IMR-90 (cell line): Measurements from ENCODE around the gene GRID1. TPM values are rescaled to one million over a fixed set of nuclear protein-coding genes. Genes with fewer than 3 reads are reported as not detected.

Source experiments
- ATAC-seq: fragments of 200-7000 bp; cut with Tn5 transposase; 2 replicates; pipeline ENCODE4 v1.9.1; 2020; ENCODE audit warnings: low read depth, mild to moderate bottlenecking, moderate library complexity
- BruUV-seq: library from RNA; stranded (reverse); fragments of 400-500 nt; replicated peaks from 2 replicates; lab custom pipeline; 2021; lab: Mats Ljungman, UMichigan
- CTCF ChIA-PET: fragments of 300-600 bp; formaldehyde crosslinking; extraction: SDS; loops from one replicate; lab custom pipeline; 2021; ENCODE audit warnings: antibody characterized with exemption; lab: Yijun Ruan, JAX
- POLR2A ChIA-PET: fragments of 300-600 bp; sonication (Branson Sonifier 250); formaldehyde crosslinking; loops from one replicate; lab custom pipeline; 2022; ENCODE audit warnings: antibody characterized with exemption; ENCODE audit not compliant: unreplicated experiment; lab: Charles Lee
- DNase-seq: peaks from one replicate; pipeline ENCODE4 v3.0.0; 2013
- H2AFZ ChIP-seq: replicated peaks from 2 replicates; pipeline ENCODE3; 2013; ENCODE audit warnings: low read length, mild to moderate bottlenecking; ENCODE audit not compliant: poor library complexity
- H2AK5ac ChIP-seq: 2 replicates; pipeline ENCODE4 v1.6.1; 2013; ENCODE audit warnings: low read depth, low read length, inconsistent platforms
- H2AK9ac ChIP-seq: replicated peaks from 2 replicates; pipeline ENCODE3; 2013; ENCODE audit warnings: mild to moderate bottlenecking, low read depth, low read length, moderate library complexity; ENCODE audit not compliant: poor library complexity
- H2BK120ac ChIP-seq: 2 replicates; pipeline ENCODE4 v1.6.1; 2013; ENCODE audit warnings: low read depth, low read length, inconsistent platforms
- H2BK15ac ChIP-seq: 3 replicates; pipeline ENCODE4 v1.6.1; 2013; ENCODE audit warnings: low read depth, low read length, inconsistent platforms
- H2BK20ac ChIP-seq: 2 replicates; pipeline ENCODE4 v1.6.1; 2013; ENCODE audit warnings: low read depth, mild to moderate bottlenecking, inconsistent platforms, low read length, moderate library complexity
- H2BK5ac ChIP-seq: 2 replicates; pipeline ENCODE4 v1.6.1; 2013; ENCODE audit warnings: mild to moderate bottlenecking, low read depth, low read length, inconsistent platforms; ENCODE audit not compliant: poor library complexity, severe bottlenecking
- H3K14ac ChIP-seq: replicated peaks from 2 replicates; pipeline ENCODE4 v1.6.1; 2013; ENCODE audit warnings: low read depth, low read length, inconsistent platforms
- H3K18ac ChIP-seq: 2 replicates; pipeline ENCODE4 v1.6.1; 2013; ENCODE audit warnings: low read depth, low read length, control low read depth
- H3K23ac ChIP-seq: 2 replicates; pipeline ENCODE4 v1.6.1; 2013; ENCODE audit warnings: low read depth, low read length, inconsistent platforms
- H3K27ac ChIP-seq: 2 replicates; pipeline ENCODE4 v1.5.1; 2013; ENCODE audit warnings: mild to moderate bottlenecking, control low read depth, low read length; ENCODE audit not compliant: insufficient read depth
- H3K27me3 ChIP-seq: 2 replicates; pipeline ENCODE4 v1.6.1; 2013; ENCODE audit warnings: low read length; ENCODE audit not compliant: control insufficient read depth, insufficient read depth
- H3K36me3 ChIP-seq: 2 replicates; pipeline ENCODE4 v1.6.1; 2013; ENCODE audit warnings: low read length, mixed read lengths; ENCODE audit not compliant: control insufficient read depth, insufficient read depth
- H3K4ac ChIP-seq: 2 replicates; pipeline ENCODE4 v1.6.1; 2013; ENCODE audit warnings: low read depth, low read length, inconsistent platforms
- H3K4me1 ChIP-seq: 2 replicates; pipeline ENCODE4 v1.6.1; 2013; ENCODE audit warnings: low read length, mixed read lengths; ENCODE audit not compliant: control insufficient read depth, insufficient read depth
- H3K4me2 ChIP-seq: 2 replicates; pipeline ENCODE4 v1.6.1; 2013; ENCODE audit warnings: low read depth, mild to moderate bottlenecking, control low read depth, low read length, moderate library complexity
- H3K4me3 ChIP-seq: 2 replicates; pipeline ENCODE4 v1.5.1; 2013; ENCODE audit warnings: low read depth, mild to moderate bottlenecking, control low read depth, low read length, moderate library complexity; ENCODE audit not compliant: insufficient read depth
- H3K56ac ChIP-seq: 2 replicates; pipeline ENCODE4 v1.6.1; 2013; ENCODE audit warnings: low read length, inconsistent platforms; ENCODE audit not compliant: insufficient read depth; ENCODE audit errors: extremely low read depth
- H3K79me1 ChIP-seq, 2 experiments: 2 replicates each; pipeline ENCODE4 v1.6.1; 2013; ENCODE audit warnings: low read length in 2 of 2, inconsistent platforms in 1 of 2, low read depth in 1 of 2
- H3K9ac ChIP-seq: 2 replicates; pipeline ENCODE4 v1.6.1; 2013; ENCODE audit warnings: low read depth, low read length, control low read depth
- H3K9me1 ChIP-seq: 2 replicates; pipeline ENCODE4 v1.6.1; 2013; ENCODE audit warnings: low read length, inconsistent platforms; ENCODE audit not compliant: insufficient read depth
- H3K9me3 ChIP-seq: 2 replicates; pipeline ENCODE4 v1.6.1; 2013; ENCODE audit warnings: low read length; ENCODE audit not compliant: control insufficient read depth, insufficient read depth
- H4K20me1 ChIP-seq: 2 replicates; pipeline ENCODE4 v1.6.1; 2013; ENCODE audit warnings: low read length, inconsistent platforms; ENCODE audit not compliant: insufficient read depth
- H4K5ac ChIP-seq: 2 replicates; pipeline ENCODE4 v1.6.1; 2013; ENCODE audit warnings: mild to moderate bottlenecking, low read depth, low read length, control low read depth
- H4K8ac ChIP-seq, 2 experiments: 2 replicates each; pipeline ENCODE4 v1.6.1; 2013; ENCODE audit warnings: low read depth in 2 of 2, low read length in 2 of 2, control low read depth in 1 of 2, inconsistent platforms in 1 of 2
- H4K91ac ChIP-seq: 2 replicates; pipeline ENCODE4 v1.6.1; 2013; ENCODE audit warnings: low read depth, low read length, inconsistent platforms; ENCODE audit not compliant: insufficient read depth
- BHLHE40 ChIP-seq: fragments of 150-350 bp; IDR thresholded peaks from 2 replicates; pipeline ENCODE4 v1.6.1; 2016; ENCODE audit warnings: mild to moderate bottlenecking, low read depth, low read length
- FOS ChIP-seq: fragments of 150-350 bp; IDR thresholded peaks from 2 replicates; pipeline ENCODE4 v1.6.1; 2016; ENCODE audit warnings: low read depth, low read length
- MAFK ChIP-seq: IDR thresholded peaks from 2 replicates; pipeline ENCODE4 v1.6.1; 2012; ENCODE audit warnings: low read depth, low read length, improper control_type of control experiment
- MXI1 ChIP-seq: IDR thresholded peaks from 2 replicates; pipeline ENCODE4 v1.6.1; 2012; ENCODE audit warnings: low read depth, mild to moderate bottlenecking, low read length, moderate library complexity, borderline replicate concordance
- POLR2A ChIP-seq: IDR thresholded peaks from 2 replicates; pipeline ENCODE4 v1.6.1; 2012; ENCODE audit warnings: mild to moderate bottlenecking, low read depth, low read length
- RAD21 ChIP-seq: IDR thresholded peaks from 2 replicates; pipeline ENCODE4 v1.6.1; 2012; ENCODE audit warnings: low read length, improper control_type of control experiment
- SMC3 ChIP-seq: fragments of 150-350 bp; IDR thresholded peaks from 2 replicates; pipeline ENCODE4 v1.6.1; 2016; ENCODE audit warnings: low read depth, mild to moderate bottlenecking, antibody characterized with exemption, low read length, moderate library complexity
- WGBS, 2 experiments: methylation state at CpG; one replicate each; pipeline versions ENCODE4 v1.1.5 to v1.1.7; 2013; ENCODE audit warnings: missing lambda C conversion rate in 2 of 2; ENCODE audit not compliant: insufficient read length in 1 of 2; ENCODE audit errors: extremely low coverage in 2 of 2; 5-methylcytosine and 5-hydroxymethylcytosine counted together
- dilution Hi-C: fragments of 300-500 bp; cut with HindIII; formaldehyde crosslinking; loops from one replicate; pipeline ENCODE4 v1.14.3; 2018; ENCODE audit warnings: low sequenced_read_pairs; ENCODE audit not compliant: unreplicated experiment
- in situ Hi-C: fragments of 300-500 bp; cut with MboI; formaldehyde crosslinking; loops from 3 replicates; pipeline ENCODE4 v1.14.3; 2019; ENCODE audit warnings: low sequenced_read_pairs, inconsistent platforms, mixed read lengths
- intact Hi-C: fragments of 100-400 bp; cut with micrococcal nuclease; formaldehyde crosslinking; loops from 2 replicates; pipeline ENCODE4 v1.10.0; 2022
- polyA plus RNA-seq, 3 experiments: library from polyadenylated mRNA; depleted of rRNA; stranded (reverse); fragments of >200 nt; gene quantifications; 2 replicates each; pipeline ENCODE4 v1.2.3, GENCODE V29; 2012; ENCODE audit warnings: low replicate concordance in 1 of 3
- total RNA-seq: library from RNA; depleted of rRNA; stranded (reverse); fragments of >200 nt; gene quantifications from 2 replicates; pipeline ENCODE4 v1.2.3, GENCODE V29; 2012
- TF ChIP-seq, protein P1 (sequence below): conservative IDR thresholded peaks from 2 replicates; pipeline ENCODE4 v1.5.1; 2012; ENCODE audit warnings: mild to moderate bottlenecking, low read depth, low read length, improper control_type of control experiment
- TF ChIP-seq, protein P2 (sequence below): fragments of 150-350 bp; IDR thresholded peaks from 2 replicates; pipeline ENCODE4 v1.6.1; 2016; ENCODE audit warnings: low read depth, mild to moderate bottlenecking, low read length, moderate library complexity, borderline replicate concordance

Gene GRID1
- total and polyA plus RNA-seq, 2 of the 4 experiments (the other 2 are of a cell fraction), result not detected

DNA sequence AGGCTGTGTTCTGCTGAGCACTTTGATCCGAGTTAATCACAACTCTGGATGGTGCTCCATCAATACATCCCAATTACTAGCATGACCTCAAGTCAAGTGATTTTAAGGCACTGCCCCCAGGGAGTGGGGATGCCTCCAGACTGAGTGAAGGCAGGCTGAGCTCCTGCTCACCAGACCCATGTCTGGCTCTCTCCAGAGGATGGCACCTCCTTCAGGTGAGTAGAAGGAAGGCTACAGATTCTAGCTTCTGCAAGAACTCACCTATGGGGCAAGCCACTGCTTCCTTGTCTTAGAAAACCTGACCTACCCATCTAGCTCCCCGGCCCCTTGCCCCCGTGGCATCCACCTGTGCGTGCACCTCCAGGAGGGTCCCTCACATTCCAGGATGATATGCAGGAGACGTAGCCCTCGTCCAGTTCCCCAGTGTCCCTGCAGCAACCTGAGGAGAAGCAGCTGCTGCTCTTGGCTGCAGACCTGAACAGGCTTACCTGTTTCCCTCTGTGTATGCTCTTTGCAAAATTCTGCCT, 390.3 kb downstream of the GRID1 start:
- Histone ChIP-seq H3K9me3 (peaks cover 18% of the 10 kb centered on the region), H2AFZ (no peak overlapping the region), H3K27me3 (no peaks in the 10 kb centered on the region), H2BK15ac (no peak overlapping the region), H3K56ac (no peak overlapping the region), H3K36me3 (no peaks in the 10 kb centered on the region), H3K4me3 (no peak overlapping the region), H3K4me2 (no peak overlapping the region), H2AK9ac (no peak overlapping the region), H2BK20ac (no peak overlapping the region), H4K8ac (no peak overlapping the region), H3K23ac (no peak overlapping the region), H3K14ac (no peak overlapping the region), H4K5ac (no peak overlapping the region), H3K4me1 (no peaks in the 10 kb centered on the region), H2AK5ac (no peak overlapping the region), H4K91ac (no peak overlapping the region), H3K4ac (no peak overlapping the region), H3K18ac (no peak overlapping the region), H2BK5ac (no peak overlapping the region), H3K79me1 (no peaks in the 10 kb centered on the region), H3K9ac (no peak overlapping the region), H3K27ac (no peak overlapping the region), H4K20me1 (no peaks in the 10 kb centered on the region), H2BK120ac (no peak overlapping the region), H3K9me1 (no peaks in the 10 kb centered on the region)
- in situ Hi-C loops, result no loop called here
- no TSS peak for BruUV-seq
- ATAC-seq (no peak), DNase-seq (no peak)
- ChIA-PET POLR2A (no interaction called here), CTCF (no interaction called here)
- WGBS, 2 experiments, result 39% methylated on average over 3 of the region's 6 CpGs; no CpG with 5 or more reads in 1 of the 2 experiments
- TF ChIP-seq FOS (no peak), MAFK (no peak), BHLHE40 (no peak), POLR2A (no peak), MXI1 (no peak), RAD21 (no peak), SMC3 (no peak)
- TF ChIP-seq, protein P1, sequence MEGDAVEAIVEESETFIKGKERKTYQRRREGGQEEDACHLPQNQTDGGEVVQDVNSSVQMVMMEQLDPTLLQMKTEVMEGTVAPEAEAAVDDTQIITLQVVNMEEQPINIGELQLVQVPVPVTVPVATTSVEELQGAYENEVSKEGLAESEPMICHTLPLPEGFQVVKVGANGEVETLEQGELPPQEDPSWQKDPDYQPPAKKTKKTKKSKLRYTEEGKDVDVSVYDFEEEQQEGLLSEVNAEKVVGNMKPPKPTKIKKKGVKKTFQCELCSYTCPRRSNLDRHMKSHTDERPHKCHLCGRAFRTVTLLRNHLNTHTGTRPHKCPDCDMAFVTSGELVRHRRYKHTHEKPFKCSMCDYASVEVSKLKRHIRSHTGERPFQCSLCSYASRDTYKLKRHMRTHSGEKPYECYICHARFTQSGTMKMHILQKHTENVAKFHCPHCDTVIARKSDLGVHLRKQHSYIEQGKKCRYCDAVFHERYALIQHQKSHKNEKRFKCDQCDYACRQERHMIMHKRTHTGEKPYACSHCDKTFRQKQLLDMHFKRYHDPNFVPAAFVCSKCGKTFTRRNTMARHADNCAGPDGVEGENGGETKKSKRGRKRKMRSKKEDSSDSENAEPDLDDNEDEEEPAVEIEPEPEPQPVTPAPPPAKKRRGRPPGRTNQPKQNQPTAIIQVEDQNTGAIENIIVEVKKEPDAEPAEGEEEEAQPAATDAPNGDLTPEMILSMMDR, result no peak
- TF ChIP-seq, protein P2, sequence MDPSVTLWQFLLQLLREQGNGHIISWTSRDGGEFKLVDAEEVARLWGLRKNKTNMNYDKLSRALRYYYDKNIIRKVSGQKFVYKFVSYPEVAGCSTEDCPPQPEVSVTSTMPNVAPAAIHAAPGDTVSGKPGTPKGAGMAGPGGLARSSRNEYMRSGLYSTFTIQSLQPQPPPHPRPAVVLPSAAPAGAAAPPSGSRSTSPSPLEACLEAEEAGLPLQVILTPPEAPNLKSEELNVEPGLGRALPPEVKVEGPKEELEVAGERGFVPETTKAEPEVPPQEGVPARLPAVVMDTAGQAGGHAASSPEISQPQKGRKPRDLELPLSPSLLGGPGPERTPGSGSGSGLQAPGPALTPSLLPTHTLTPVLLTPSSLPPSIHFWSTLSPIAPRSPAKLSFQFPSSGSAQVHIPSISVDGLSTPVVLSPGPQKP, result no peak
- intact Hi-C loops, result no loop called here
- dilution Hi-C loops, result no loop called here
